GM12865 (cell line): ENCODE measurements around the gene RAD51D.
A peak's percentile ranks its signal among the peaks of the same experiment; 100 is the strongest.

Experiments used
- DNase-seq: peaks from one replicate; pipeline ENCODE4 v3.0.0; 2010; ENCODE audit warnings: low read depth
- H3K4me3 ChIP-seq: 2 replicates; pipeline ENCODE4 v1.5.1; 2011; ENCODE audit warnings: mild to moderate bottlenecking, low read depth, low read length, control low read depth
- CTCF ChIP-seq: IDR thresholded peaks from 2 replicates; pipeline ENCODE4 v1.5.1; 2011; ENCODE audit warnings: low read length, control low read depth, low read depth, inconsistent platforms; ENCODE audit not compliant: insufficient read depth; ENCODE audit errors: missing control alignments

The RAD51D gene

GRCh38 chr17:35086931-35087573 lies 32.6 kb downstream of the RAD51D start:
- H3K4me3 ChIP-seq, result peak overlapping the region; percentile 99
- no peak for TF ChIP-seq CTCF
- peak; percentile 50 for DNase-seq

GRCh38 chr17:35086164-35086563 lies 33.5 kb downstream of the RAD51D start:
- H3K4me3 ChIP-seq, result peak overlapping the region; percentile 99
- no peak for TF ChIP-seq CTCF
- no peak for DNase-seq

GRCh38 chr17:35084987-35085386 lies 34.7 kb downstream of the RAD51D start:
- no peak overlapping the region for H3K4me3 ChIP-seq
- no peak for DNase-seq
- no peak for TF ChIP-seq CTCF

GRCh38 chr17:35083071-35083470 lies 36.6 kb downstream of the RAD51D start:
- DNase-seq, result no peak
- peak overlapping the region; percentile 37 for H3K4me3 ChIP-seq
- no peak for TF ChIP-seq CTCF

GRCh38 chr17:35082073-35082657 lies 37.5 kb downstream of the RAD51D start:
- no peak for TF ChIP-seq CTCF
- H3K4me3 ChIP-seq, result peak overlapping the region; percentile 31
- DNase-seq, result peak; percentile 65

- H3K4me3 ChIP-seq, result peak overlapping the region; percentile 47
- no peak for TF ChIP-seq CTCF
- DNase-seq, result no peak
Observed at GRCh38 chr17:35081638-35082037, 38.0 kb downstream of the RAD51D start.

- DNase-seq, result peak; percentile 91
- no peak for TF ChIP-seq CTCF
- H3K4me3 ChIP-seq, result peak overlapping the region; percentile 47
Observed at GRCh38 chr17:35080536-35080935, 39.1 kb downstream of the RAD51D start.
